NOMO-1 treated with DMSO at 0.1 percent for 48 hours (cell line): ENCODE data around the gene SLFN13.
A peak's percentile ranks its signal among the peaks of the same experiment; 100 is the strongest.
"Not testable (repeated sequence)": the region's sequence is repeated elsewhere in the genome, so short reads cannot be mapped to it uniquely, and the experiment has no call there.

Source experiments
- DNase-seq: peaks from one replicate; lab custom pipeline; 2025; ENCODE audit not compliant: unreplicated experiment; lab: John Stamatoyannopoulos, UW

Gene SLFN13

GRCh38 chr17:35432176-35433074 is 16.1 kb downstream of the SLFN13 start, which contains the start of gene SLFN12:
TSS of gene SLFN12 (minus strand) at chr17:35432500. CDS start at chr17:35423028, 9,472 bp downstream.
- DNase-seq = peak; percentile 79

DNA sequence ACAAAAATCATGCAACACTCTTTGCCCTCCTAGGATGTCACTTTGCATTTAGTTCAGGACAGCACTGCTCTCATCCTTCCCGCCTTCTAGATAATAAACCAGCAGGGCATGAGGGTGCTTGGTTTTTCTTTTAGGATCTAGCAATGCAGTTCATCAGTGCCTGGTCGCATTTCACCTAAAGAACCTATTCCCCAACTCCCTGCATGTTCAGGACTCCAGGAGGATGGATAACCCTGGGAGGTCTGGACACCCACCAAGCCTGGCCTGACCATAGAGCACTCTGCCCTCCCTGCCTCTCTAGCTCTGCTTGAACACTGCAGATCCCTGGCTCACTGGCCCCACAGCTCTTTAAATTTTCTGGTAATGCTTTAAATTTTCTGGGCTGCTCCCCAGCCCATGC is 18.9 kb downstream of the SLFN13 start:
- DNase-seq = no peak

DNA sequence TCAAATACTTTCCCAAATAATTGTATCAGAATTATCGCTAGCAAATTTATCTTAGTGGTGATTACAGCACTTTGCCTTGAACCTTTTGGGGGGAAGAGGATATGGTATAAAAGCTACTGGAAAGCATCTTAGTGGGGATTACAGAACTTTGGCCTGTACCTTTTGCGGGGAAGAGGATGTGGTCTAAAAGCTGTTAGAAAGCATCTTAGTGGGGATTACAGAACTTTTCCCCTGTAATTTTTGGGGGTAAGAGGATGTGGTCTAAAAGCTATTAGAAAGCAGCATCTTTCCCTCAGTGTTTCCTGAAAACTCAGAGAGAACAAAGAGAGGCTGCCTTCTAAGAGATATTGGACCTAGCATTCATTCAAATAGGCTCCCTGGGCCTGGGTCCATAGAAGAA is 20.3 kb downstream of the SLFN13 start:
- DNase-seq = no peak

- DNase-seq = no peak
Observed at GRCh38 chr17:35423761-35424160, 24.8 kb downstream of the SLFN13 start.

DNA sequence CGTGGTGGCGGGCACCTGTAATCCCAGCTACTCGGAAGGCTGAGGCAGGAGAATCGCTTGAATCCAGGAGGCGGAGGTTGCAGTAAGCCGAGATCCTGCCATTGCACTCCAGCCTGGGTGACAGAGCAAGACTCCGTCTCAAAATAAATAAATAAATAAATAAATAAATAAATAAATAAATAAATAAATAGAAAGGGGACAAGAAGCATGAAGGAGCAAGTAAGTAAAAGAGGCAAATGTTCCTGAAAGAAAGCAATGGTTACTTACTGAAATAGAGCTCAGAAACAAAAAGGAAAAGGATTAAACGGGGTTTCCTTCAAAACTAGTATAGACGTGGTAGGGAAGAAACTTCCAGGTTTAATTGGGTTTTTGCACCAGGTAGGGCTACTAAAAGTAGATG is 27.5 kb downstream of the SLFN13 start:
- DNase-seq = not testable (repeated sequence)

GRCh38 chr17:35416659-35417058 is 31.9 kb downstream of the SLFN13 start:
- DNase-seq = no peak

DNA sequence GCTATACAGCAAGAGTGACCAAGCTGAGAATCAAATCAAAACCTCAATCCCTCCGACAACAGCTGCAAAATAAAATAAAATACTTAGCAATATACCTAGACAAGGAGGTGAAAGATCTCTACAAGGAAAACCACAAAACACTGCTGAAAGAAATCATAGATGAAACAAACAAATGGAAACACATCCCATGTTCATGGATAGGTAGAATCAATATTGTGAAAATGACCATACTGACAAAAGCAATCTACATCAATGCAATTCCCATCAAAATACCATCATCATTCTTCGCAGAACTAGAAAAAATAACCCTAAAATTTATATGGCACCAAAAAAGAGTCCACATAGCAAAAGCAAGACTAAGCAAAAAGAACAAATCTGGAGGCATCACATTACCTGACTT is 33.9 kb downstream of the SLFN13 start:
- not testable (repeated sequence) for DNase-seq

- no peak for DNase-seq
Observed at GRCh38 chr17:35414247-35414646, 34.3 kb downstream of the SLFN13 start.

- DNase-seq = no peak
Observed at GRCh38 chr17:35407531-35407930, 41.0 kb downstream of the SLFN13 start.

DNA sequence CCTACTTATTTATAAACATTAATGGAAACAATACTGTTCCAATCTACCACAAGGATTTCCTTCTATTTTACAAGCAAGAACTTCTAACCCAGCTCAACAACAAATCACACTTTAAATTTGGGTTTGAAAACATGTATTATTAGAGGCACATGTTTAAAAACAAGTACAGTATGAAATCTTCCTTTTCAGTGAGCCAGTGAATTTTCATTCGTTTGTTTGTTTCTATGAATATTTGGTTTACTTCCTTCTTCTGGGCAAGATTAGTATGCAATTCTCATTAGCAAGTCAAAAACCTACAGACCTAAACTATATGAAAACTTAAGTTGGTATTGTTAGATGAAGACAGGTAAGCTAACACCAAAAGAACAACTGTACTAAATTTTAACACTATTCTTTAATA is 42.0 kb downstream of the SLFN13 start:
- no peak for DNase-seq

- no peak for DNase-seq
Observed at GRCh38 chr17:35404360-35404759, 44.2 kb downstream of the SLFN13 start.

- DNase-seq = peak; percentile 25
Observed at GRCh38 chr17:35393783-35394182, 54.8 kb downstream of the SLFN13 start.

GRCh38 chr17:35390663-35391062 is 57.9 kb downstream of the SLFN13 start:
- DNase-seq = peak; percentile 84

DNA sequence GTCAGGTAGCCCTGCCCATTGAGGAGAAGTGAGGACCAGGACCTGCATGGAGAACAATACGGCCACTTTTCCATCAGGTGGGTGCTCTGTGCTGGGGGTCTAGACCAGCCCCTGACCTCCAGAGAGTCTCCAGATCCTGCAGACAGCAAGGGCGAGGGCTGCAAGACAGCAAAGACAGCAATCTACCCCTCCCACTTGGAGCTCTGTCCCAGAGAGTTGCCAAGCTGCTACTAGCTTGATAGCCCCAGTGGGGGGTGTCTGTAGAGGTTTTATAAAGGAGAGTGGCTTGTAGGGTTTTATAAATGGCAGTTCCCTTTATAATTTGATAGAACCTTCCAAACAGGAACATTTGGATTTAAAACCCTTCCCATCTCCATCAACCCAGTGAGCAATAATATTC is 58.4 kb downstream of the SLFN13 start:
- DNase-seq = no peak

- no peak for DNase-seq
Observed at GRCh38 chr17:35387496-35387895, 61.1 kb downstream of the SLFN13 start.
